Adipocyte (in vitro differentiated cells): ENCODE results near the gene B3GALT5.

Experiments
- DNase-seq: peaks from one replicate; pipeline ENCODE4 v3.0.0-alpha.2; 2015; ENCODE audit warnings: low read depth
- H3K27me3 ChIP-seq: replicated peaks from 2 replicates; pipeline ENCODE4 v1.7.0; 2013; ENCODE audit warnings: mild to moderate bottlenecking, low read length, moderate library complexity; ENCODE audit not compliant: control insufficient read depth, insufficient read depth
- H3K36me3 ChIP-seq: 2 replicates; pipeline ENCODE4 v1.7.0; 2013; ENCODE audit warnings: low read length, mild to moderate bottlenecking, moderate library complexity; ENCODE audit not compliant: control insufficient read depth, insufficient read depth, severe bottlenecking
- H3K4me1 ChIP-seq: 2 replicates; pipeline ENCODE4 v1.7.0; 2013; ENCODE audit warnings: mild to moderate bottlenecking, low read length, moderate library complexity; ENCODE audit not compliant: control insufficient read depth, insufficient read depth
- H3K4me3 ChIP-seq: 2 replicates; pipeline ENCODE4 v1.7.0; 2013; ENCODE audit warnings: mild to moderate bottlenecking, low read length, moderate library complexity
- H3K9ac ChIP-seq: 2 replicates; pipeline ENCODE4 v1.7.0; 2013; ENCODE audit warnings: mild to moderate bottlenecking, low read length, moderate library complexity
- H3K9me3 ChIP-seq: 2 replicates; pipeline ENCODE4 v1.7.0; 2013; ENCODE audit warnings: mild to moderate bottlenecking, low read length, moderate library complexity; ENCODE audit not compliant: control insufficient read depth

The B3GALT5 gene

DNA sequence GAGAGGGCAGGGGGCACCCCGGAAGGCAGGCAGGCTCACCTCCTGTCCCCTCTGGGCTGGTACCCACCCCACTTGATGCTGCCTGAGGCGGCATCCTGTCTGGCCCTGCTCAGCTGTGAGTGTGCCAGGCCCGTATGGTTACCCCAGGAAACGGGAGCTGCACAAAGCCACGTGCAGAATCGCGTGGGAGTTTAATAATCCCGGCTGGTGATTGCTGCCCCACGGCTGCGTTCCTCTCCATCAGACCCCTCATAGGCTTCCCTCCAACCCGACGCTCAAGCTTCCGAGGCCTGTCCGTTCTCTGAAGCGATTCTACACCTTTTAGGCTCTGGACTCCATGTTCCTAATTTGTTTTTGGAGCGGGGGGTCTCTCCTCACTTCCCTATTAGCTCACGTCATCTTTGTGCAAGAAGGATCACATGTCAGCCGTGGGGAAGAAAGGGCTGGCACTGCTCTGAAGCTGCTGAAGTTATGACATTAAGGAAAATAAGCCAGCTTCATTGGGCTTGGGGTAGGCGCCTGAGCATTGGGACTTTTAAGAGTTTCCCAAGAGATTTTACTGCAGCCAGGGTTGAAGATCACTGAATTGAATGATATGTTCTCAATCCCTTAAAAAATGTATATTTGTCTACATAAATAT, 1.1 kb upstream of the B3GALT5 start:
- peaks cover 3% of the 10 kb centered on the region for H3K4me1 ChIP-seq
- no peak overlapping the region for H3K4me3 ChIP-seq
- H3K27me3 ChIP-seq = peaks cover 62% of the 10 kb centered on the region
- H3K36me3 ChIP-seq = no peaks in the 10 kb centered on the region
- DNase-seq = no peak
- no peak overlapping the region for H3K9ac ChIP-seq
- H3K9me3 ChIP-seq = no peaks in the 10 kb centered on the region

DNA sequence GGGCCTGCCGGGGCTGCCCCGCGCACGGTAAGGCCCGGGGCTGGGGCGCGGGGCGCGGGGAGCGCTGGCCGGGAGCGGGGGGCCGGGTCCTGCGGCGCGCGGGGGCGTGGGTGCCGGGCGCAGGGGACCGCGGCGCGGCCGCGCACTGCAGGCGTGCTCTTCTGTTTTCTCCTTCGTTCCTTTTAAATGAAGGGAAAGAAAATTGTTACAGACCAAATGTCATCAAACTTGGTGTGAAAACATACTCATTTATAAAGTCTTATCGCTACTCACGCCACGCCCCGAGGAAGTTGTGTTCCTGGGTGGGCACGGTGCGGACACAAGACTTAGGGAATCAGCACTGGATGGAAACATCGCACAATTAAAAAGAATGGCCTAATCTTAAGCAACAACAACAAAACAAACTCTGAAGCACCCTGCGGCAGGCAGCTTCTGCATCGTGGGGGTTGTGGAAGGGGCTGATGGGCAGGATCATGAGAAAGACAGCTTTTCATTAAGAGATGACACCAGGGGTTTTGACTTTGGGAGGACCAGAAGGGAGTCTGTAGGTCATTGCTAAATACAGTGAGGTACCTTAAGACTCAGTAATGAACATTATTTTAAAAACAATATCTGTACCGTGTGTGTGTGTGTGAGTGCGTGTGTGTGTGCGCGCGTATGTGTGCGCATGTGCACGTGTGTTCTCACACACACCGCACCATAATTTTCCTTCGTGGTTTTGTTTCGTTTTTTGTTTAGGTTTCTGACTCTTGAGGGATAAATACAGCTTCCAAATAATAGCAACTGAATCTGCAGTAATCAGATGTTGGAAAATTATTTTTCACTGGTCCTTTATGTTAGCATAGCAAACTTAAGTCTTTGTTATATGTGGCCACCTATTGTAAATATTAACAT, 548 bp downstream of the B3GALT5 start:
- Histone ChIP-seq H3K27me3 (peaks cover 65% of the 10 kb centered on the region), H3K4me1 (peaks cover 3% of the 10 kb centered on the region), H3K9me3 (peaks cover 2% of the 10 kb centered on the region), H3K9ac (no peak overlapping the region), H3K36me3 (no peaks in the 10 kb centered on the region), H3K4me3 (peak overlapping the region; percentile 59)
- DNase-seq = peak; percentile 47

GRCh38 chr21:39616211-39616772, 3.6 kb downstream of the B3GALT5 start:
- Histone ChIP-seq H3K4me1 (peaks cover 3% of the 10 kb centered on the region), H3K27me3 (peaks cover 51% of the 10 kb centered on the region)
- DNase-seq = no peak

DNA sequence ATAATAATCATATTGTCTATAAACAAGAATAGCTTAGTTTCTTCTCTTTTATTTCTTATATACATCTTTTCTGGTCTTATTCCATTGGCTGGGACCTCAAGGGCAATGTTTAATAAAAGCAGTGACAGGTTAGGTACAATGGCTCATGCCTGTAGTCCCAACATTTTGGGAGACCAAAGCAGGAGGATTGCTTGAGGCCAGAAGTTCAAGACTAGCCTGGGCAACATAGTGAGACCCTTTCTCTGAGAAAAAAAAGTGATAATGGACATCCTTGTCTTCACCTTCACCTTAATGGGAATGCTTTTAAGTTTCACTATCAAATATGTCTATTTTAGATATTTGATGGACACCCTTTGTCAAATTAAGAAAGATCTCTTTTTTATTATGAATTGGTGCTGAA, 8.1 kb downstream of the B3GALT5 start:
- H3K9me3 ChIP-seq = peaks cover 12% of the 10 kb centered on the region
- no peaks in the 10 kb centered on the region for H3K36me3 ChIP-seq
- peaks cover 10% of the 10 kb centered on the region for H3K27me3 ChIP-seq
- H3K9ac ChIP-seq = no peak overlapping the region
- no peaks in the 10 kb centered on the region for H3K4me1 ChIP-seq
- H3K4me3 ChIP-seq = no peak overlapping the region
- no peak for DNase-seq

More at GRCh38 chr21:39616211-39616772, 3.6 kb downstream of the B3GALT5 start:
- Histone ChIP-seq H3K36me3 (no peaks in the 10 kb centered on the region), H3K9ac (no peak overlapping the region), H3K9me3 (peaks cover 3% of the 10 kb centered on the region), H3K4me3 (no peak overlapping the region)

DNA sequence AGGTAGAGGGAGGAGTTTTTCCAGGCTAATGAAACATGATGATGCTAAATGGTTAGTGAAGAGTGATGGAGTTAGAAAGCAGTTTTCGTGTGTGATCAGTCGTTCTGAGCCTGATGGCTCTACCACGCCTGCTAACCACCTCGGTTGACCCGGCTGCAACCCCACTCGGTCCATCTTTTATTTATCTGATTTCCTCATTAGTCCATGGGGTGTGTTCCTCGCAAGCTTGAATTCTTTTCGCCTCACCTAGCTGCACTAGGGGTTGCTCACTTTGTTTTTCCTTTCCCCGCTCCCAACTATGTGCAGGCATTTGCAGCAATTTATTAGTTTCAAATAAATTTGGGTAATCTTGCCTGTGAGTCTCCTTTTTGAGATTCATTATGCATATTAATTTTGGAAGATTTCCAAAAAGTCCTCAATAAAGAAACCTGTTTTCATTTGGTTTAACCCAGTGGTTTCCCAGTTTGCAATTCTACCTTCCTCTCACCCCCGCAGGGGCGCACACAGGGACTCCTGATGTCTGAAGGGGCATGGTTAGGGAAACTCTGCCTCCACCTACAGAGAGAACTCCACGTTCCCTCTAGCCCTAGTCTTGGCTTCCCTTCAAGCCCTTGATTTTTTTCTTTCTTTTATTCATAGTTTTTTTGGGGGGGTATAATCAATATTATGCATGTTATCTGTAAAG, 12.6 kb downstream of the B3GALT5 start:
- Histone ChIP-seq H3K27me3 (no peaks in the 10 kb centered on the region), H3K4me1 (peaks cover 3% of the 10 kb centered on the region), H3K4me3 (no peak overlapping the region), H3K9me3 (peaks cover 16% of the 10 kb centered on the region), H3K9ac (no peak overlapping the region), H3K36me3 (no peaks in the 10 kb centered on the region)
- DNase-seq = no peak

DNA sequence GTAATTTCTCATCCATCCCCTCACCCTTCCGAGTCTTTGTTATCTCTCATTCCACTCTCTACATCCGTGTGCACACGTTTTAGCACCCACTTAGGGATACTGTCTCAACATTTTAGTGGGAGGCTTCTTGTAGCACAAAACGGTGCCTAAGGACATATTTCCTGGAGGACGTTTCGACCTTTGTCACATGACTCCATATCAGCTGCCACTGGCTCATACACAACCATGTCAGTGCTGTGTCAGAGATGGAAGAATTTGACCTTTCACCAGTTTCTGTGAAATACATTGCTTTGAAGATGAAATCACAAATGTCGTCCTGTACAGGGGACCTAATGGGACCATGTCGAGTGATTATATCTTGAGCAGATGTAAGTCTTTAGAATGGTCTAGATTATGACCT, 15.6 kb downstream of the B3GALT5 start:
- no peak overlapping the region for H3K9ac ChIP-seq
- H3K4me1 ChIP-seq = peaks cover 14% of the 10 kb centered on the region
- no peak overlapping the region for H3K4me3 ChIP-seq
- no peak for DNase-seq
- no peaks in the 10 kb centered on the region for H3K36me3 ChIP-seq
- peaks cover 14% of the 10 kb centered on the region for H3K9me3 ChIP-seq
- no peaks in the 10 kb centered on the region for H3K27me3 ChIP-seq

- Histone ChIP-seq H3K4me3 (peak overlapping the region; percentile 16), H3K9me3 (peaks cover 7% of the 10 kb centered on the region), H3K27me3 (no peaks in the 10 kb centered on the region), H3K4me1 (peaks cover 22% of the 10 kb centered on the region), H3K36me3 (no peaks in the 10 kb centered on the region), H3K9ac (no peak overlapping the region)
- peak; percentile 26 for DNase-seq
Observed at GRCh38 chr21:39630191-39630591, 17.5 kb downstream of the B3GALT5 start.

GRCh38 chr21:39630827-39631226, 18.1 kb downstream of the B3GALT5 start:
- DNase-seq = peak; percentile 54
- Histone ChIP-seq H3K4me3 (no peak overlapping the region), H3K9me3 (peaks cover 7% of the 10 kb centered on the region), H3K36me3 (no peaks in the 10 kb centered on the region), H3K4me1 (peaks cover 22% of the 10 kb centered on the region), H3K9ac (no peak overlapping the region), H3K27me3 (no peaks in the 10 kb centered on the region)

GRCh38 chr21:39631842-39632562, 19.3 kb downstream of the B3GALT5 start:
- H3K9me3 ChIP-seq = no peaks in the 10 kb centered on the region
- H3K27me3 ChIP-seq = no peaks in the 10 kb centered on the region
- H3K9ac ChIP-seq = no peak overlapping the region
- no peak for DNase-seq
- no peak overlapping the region for H3K4me3 ChIP-seq
- peaks cover 22% of the 10 kb centered on the region for H3K4me1 ChIP-seq
- H3K36me3 ChIP-seq = no peaks in the 10 kb centered on the region

GRCh38 chr21:39632796-39633442, 20.2 kb downstream of the B3GALT5 start:
- Histone ChIP-seq H3K4me1 (peaks cover 22% of the 10 kb centered on the region), H3K27me3 (no peaks in the 10 kb centered on the region), H3K4me3 (peak overlapping the region; percentile 31), H3K9ac (no peak overlapping the region), H3K9me3 (no peaks in the 10 kb centered on the region), H3K36me3 (no peaks in the 10 kb centered on the region)
- DNase-seq = peak; percentile 58
